Sigmoid colon (tissue), 4 donors: ENCODE results near the gene UBA6.

Source experiments
- CTCF ChIP-seq, 4 experiments: fragments of 450-650 bp in 3 of 4; fragments of 200-600 bp in 1 of 4; IDR thresholded peaks; one replicate each; pipeline ENCODE4 v1.5.1; 2016 to 2019; ENCODE audit warnings: antibody characterized with exemption in 4 of 4, mild to moderate bottlenecking in 3 of 4, moderate library complexity in 2 of 4
- EP300 ChIP-seq, 4 donors: sonication (generic); formaldehyde crosslinking; IDR thresholded peaks; one replicate each; pipeline ENCODE4 v1.6.1; 2017; ENCODE audit warnings: antibody characterized with exemption in 4 of 4
- POLR2A ChIP-seq, 2 donors: fragments of 450-650 bp; IDR thresholded peaks; one replicate each; pipeline ENCODE4 v1.6.1; 2016; ENCODE audit warnings: antibody characterized with exemption in 2 of 2, mild to moderate bottlenecking in 2 of 2, moderate library complexity in 2 of 2
- POLR2AphosphoS5 ChIP-seq, 4 donors: sonication (generic); formaldehyde crosslinking; IDR thresholded peaks; one replicate each; pipeline ENCODE4 v1.6.1; 2017; ENCODE audit warnings: antibody characterized with exemption in 4 of 4

DNA sequence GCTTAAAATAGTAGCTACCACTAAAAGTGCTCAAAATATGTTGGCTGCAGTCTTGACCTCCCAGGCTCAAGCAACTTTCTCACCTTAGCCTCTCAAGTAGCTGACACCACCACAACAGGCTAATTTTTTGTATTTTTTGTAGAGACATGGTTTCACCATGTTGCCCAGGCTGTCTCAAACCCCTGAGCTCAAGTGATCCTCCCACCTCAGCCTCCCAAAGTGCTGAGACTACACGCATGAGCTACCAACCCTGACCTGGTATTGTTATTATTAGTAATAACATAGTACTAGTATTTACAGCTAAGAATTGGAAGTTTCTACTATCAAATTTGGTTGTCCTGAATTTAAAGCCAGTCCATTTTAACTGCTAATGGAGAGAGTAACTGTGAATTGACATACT, 124.4 kb downstream of the UBA6 start:
- TF ChIP-seq CTCF (IDR thresholded peaks at IDR 0.05) (no peak), POLR2A (IDR thresholded peaks at IDR 0.05) (no peak), EP300 (IDR thresholded peaks at IDR 0.05) (no peak), POLR2AphosphoS5 (IDR thresholded peaks at IDR 0.05) (no peak)
